ENCODE measurements around the gene TRHDE.
"Not testable (repeated sequence)": the region's sequence is repeated elsewhere in the genome, so short reads cannot be mapped to it uniquely, and the experiment has no call there.

Gene TRHDE

DNA sequence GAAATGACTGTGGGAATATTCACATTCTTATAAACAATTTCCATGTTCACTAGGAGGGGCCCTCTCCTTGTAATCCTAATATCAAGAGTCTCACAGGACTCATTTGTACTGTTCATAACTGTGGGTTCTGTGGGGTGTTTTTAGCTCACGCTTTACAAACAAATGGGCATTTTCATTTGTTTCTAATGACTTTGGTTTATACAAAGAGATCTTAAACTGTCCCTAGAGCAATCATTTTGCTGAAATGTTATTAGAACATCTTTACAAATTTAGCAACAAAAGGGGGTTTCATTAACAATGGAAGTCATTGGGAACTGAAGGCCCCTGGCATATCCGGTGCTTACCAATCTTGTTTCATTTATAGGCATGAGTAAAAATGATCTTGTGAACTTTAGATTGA lies 370.5 kb downstream of the TRHDE start:
- in situ Hi-C loops (cut with HindIII; ENCODE audit: low pct_ligation_motif_present, low pct_unique_long_range_greater_than_20kb, low sequenced_read_pairs): no loop called here
- no peak for DNase-seq

DNA sequence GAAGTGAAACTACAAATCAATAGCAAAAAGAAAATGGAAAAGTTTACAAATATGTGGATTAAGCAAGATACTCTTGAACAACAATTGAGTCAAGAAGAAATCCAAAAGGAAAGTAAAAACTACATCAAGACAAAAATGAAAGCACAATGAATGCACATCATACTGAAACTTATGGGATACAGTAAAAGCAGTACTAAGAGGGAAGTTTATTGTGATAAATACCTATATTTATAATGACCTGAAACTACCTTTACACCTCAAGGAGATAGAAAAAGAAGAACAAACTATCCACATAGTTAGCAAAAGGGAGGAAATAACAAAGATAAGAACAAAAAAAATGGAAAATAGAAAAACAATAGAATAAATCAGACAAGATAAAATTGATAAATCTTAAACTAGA lies 375.0 kb downstream of the TRHDE start:
- no peak for DNase-seq

DNA sequence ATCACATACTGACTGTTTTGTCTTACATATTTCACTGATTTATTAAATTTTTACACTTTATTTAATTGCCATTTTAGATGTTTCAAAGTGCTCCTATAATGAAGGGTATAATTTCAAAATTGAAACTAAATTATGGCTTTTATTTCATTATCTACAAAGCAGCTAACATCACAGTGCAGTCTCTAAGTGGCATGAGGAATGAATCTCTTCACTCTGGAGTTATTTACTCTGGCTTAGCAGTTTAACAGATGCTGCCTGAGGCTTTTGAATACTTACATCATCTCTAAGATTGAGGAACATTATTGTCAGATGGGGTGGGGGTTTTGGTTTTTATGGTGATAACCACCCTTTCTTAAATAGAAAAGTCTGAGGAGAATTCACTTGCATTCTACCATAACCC lies 386.4 kb downstream of the TRHDE start:
- no peak for DNase-seq
- in situ Hi-C loops (cut with HindIII; ENCODE audit: low pct_ligation_motif_present, low pct_unique_long_range_greater_than_20kb, low sequenced_read_pairs): no loop called here

More for the DNA sequence above, 375.0 kb downstream of the TRHDE start:
- in situ Hi-C loops (cut with HindIII; ENCODE audit: low pct_ligation_motif_present, low pct_unique_long_range_greater_than_20kb, low sequenced_read_pairs): no loop called here

DNA sequence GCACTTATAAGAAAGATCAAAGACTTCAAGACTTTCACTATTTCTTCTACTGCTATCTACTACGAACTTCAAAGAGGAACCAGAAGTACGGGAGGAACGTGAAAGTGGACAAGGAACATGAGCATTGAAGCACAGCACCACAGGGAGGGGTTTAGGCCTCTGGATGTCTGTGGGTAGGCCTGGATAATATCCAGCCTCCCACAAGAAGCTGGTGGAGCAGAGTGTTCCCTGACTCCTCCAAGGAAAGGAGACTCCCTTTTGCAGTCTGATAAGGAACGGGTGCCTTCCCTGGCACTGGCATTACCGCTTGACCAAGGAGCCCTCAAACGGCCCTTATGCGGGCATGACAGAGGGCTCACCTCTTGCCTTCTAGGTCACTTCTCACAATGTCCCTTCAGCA lies 388.0 kb downstream of the TRHDE start:
- DNase-seq; in situ Hi-C loops (cut with HindIII; ENCODE audit: low pct_ligation_motif_present, low pct_unique_long_range_greater_than_20kb, low sequenced_read_pairs): not testable (repeated sequence)

DNA sequence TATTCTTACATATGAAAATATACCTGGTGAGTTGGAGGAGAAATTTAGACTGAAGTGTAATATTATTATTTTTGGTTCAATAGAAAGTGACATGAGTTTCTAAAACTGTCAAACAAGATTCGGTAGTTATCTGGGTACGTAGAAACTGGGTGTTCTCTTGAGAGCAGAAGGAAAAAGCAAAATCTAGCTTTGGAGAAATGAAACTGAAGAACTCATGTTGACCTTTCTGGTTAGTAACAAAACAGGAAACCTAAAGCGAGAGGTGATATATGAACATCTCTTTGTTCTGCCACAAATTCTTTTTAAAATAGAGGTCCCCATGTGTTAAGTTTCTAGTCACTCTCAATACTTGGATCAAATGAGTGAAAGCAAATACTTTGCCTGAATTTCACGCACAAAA lies 401.7 kb downstream of the TRHDE start:
- DNase-seq: no peak
- in situ Hi-C loops (cut with HindIII; ENCODE audit: low pct_ligation_motif_present, low pct_unique_long_range_greater_than_20kb, low sequenced_read_pairs): no loop called here

DNA sequence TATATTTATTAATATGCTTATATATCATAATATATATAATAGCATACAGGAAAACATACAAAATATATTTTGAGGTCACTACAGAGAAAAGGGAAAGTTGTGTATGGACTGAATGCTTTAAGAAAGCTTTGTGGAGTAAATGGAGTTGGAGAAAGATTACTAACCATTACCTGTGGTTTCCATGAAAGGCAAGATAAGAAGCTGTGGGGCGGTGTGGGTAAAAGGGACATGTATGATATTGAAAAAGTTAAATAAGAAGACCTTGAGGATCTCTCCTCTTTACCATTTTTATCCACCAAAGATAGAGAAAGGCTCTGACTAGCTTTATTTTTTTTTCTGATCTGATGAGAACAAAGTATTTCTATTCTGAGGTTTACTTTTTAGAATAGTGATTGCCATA lies 404.4 kb downstream of the TRHDE start:
- in situ Hi-C loops (cut with HindIII; ENCODE audit: low pct_ligation_motif_present, low pct_unique_long_range_greater_than_20kb, low sequenced_read_pairs): no loop called here
- DNase-seq: no peak

DNA sequence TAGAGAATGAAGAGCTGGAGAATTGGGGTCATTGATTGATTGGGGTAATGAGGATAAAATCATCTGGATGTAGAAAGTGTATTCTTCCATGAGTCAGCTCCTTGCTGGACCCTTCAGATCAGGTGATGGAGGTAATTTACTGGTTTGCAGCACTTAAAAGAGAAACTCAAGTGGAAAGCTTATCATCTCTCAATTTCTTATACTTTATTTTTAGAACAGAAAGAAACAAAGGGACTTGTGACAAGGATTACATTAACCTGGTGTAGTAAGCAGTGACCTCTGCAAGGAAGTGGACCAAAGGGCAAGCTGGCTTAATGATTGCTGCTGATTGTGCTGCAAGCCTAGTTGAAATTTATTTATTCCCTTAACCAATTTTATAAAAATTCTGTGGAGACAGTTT lies 405.0 kb downstream of the TRHDE start:
- DNase-seq: no peak
- in situ Hi-C loops (cut with HindIII; ENCODE audit: low pct_ligation_motif_present, low pct_unique_long_range_greater_than_20kb, low sequenced_read_pairs): no loop called here

DNA sequence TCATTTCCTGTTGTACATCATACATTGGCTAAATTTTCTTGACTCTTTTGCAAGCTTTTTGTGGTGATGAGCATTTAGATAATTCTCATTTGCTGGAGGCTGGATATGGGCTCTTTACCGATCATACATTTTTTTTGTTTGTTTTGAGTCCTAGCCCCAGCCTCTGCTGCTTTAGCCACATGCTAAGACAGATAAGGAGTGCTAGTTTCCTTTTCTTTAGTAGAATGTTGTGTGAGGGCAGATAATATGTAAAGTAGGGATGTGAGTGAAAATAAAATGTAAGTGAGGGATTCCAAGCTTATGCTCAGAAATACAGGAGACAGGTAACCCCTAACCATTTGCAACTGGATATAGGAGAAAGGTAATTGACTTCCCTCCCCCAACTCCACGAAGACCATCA lies 405.7 kb downstream of the TRHDE start:
- DNase-seq: no peak
- in situ Hi-C loops (cut with HindIII; ENCODE audit: low pct_ligation_motif_present, low pct_unique_long_range_greater_than_20kb, low sequenced_read_pairs): no loop called here

DNA sequence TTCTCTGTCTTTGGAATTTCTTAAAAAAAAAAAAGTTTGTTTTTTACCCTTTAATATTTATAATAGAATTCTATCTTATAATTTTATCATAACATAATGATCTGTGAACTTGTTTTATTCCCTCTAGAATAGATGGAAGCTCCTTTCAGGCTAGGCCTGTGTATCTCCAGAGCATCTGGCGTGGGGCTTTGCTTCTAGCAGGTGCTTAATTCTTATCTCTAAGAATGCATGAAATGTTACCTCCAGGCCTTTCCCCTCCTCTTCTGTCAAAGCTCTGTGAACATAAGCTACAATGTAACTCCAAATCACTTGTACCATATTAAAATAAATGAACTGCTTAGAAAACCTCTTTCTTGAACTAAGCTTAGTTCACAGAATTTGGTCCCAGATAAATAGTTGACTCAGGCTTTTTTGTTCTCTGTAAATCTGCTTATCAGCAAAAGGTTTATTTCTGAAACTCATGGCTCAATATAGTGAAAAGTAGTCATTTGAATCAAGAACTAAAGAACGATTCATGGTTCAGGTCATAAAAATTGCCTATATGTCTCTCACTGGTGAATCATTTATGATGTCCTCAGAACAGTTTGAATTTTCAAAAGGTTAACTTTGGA lies 407.1 kb downstream of the TRHDE start:
- DNase-seq: no peak
- in situ Hi-C loops (cut with HindIII; ENCODE audit: low pct_ligation_motif_present, low pct_unique_long_range_greater_than_20kb, low sequenced_read_pairs): no loop called here

DNA sequence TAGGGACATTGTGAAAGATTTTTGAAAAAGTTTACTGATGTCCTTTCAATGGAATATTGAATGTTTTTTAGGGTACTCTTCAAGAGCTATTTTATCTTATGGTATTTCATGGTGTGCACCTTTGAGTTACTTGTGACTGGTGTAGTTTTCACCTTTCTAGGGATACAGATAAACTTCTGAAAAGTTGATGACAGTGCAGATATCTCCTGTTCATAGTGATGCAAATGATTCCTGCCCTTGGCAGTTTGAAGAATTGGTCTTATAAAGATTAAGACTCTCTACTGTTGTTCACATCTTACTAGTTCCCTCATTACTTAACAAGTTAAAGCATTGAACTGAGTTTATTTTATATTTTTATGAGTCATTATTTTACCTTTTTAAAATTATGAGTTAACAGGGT lies 408.9 kb downstream of the TRHDE start:
- DNase-seq: no peak
- in situ Hi-C loops (cut with HindIII; ENCODE audit: low pct_ligation_motif_present, low pct_unique_long_range_greater_than_20kb, low sequenced_read_pairs): no loop called here

DNA sequence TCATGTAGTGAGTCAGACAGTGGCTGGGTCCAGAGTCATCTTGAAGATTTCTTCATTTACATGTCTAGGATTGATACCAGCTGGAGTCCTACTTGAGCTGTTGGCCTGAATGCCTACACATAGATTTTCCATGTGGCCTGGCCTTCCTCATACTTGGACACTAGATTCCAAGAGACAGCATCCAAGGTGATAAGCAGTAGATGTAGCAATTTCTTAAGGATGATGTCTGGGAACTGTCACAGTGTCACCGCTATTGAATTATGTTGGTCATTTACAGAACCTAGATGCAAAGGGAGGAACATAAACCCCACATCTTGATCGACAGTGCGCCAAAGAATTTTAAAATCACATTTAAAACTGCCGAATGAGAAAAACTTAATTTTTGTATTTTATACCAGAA lies 412.3 kb downstream of the TRHDE start:
- DNase-seq: no peak
- in situ Hi-C loops (cut with HindIII; ENCODE audit: low pct_ligation_motif_present, low pct_unique_long_range_greater_than_20kb, low sequenced_read_pairs): no loop called here

DNA sequence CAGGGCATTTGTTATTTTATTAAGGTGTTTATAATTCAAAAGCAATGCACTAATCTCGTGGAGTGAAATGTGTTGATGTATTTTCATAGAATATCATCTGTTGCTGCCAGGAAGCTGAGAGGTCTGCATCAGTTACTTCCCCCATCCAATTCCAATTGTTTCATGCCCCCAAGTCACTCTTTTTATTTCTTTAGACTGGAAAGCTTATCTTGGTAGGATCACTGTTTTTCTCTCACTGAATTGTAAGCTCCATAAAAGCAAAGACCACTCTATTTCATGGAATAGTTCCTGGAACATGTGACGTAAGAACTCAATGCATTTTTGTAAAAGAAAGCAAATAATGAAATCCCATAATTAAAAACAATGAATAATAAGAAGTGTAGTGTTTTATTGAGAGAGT lies 420.2 kb downstream of the TRHDE start:
- DNase-seq: no peak
- in situ Hi-C loops (cut with HindIII; ENCODE audit: low pct_ligation_motif_present, low pct_unique_long_range_greater_than_20kb, low sequenced_read_pairs): no loop called here

DNA sequence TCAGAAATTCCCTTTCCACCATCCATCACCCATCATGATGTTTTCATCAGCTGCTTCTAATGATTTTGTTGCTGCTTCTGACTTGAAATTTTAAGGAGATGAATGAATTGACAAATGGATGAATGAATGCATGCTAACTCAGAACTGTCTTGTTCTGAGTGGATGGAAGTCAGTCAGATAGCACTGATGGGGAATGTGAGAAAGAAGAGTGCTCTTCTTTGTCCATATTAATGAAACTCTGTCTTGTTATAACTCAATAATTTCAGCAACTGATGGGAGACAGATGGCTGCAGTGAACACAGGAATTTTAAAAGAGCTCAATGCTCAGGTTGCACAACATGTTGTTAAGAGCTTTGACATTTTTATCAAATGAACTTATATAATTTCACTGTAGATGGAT lies 422.0 kb downstream of the TRHDE start:
- DNase-seq: no peak
- in situ Hi-C loops (cut with HindIII; ENCODE audit: low pct_ligation_motif_present, low pct_unique_long_range_greater_than_20kb, low sequenced_read_pairs): no loop called here

DNA sequence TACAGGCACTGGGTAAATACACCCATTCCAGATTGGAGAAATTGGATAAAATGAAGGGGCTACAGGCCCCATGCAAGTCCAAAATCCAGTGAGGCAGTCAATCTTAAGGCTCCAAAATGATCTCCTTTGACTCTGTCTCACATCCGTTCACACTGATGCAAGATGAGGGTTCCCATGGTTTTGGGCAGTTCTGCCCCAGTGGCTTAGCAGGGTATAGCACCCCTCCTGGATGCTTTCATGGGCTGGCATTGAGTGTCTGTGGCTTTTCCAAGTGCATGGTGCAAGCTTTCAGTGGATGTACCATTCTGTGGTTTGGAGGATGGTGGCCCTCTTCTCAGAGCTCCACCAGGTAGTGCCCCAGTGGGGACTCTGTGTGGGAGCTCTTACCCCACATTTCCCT lies 427.2 kb downstream of the TRHDE start:
- no peak for DNase-seq
- in situ Hi-C loops (cut with HindIII; ENCODE audit: low pct_ligation_motif_present, low pct_unique_long_range_greater_than_20kb, low sequenced_read_pairs): no loop called here

DNA sequence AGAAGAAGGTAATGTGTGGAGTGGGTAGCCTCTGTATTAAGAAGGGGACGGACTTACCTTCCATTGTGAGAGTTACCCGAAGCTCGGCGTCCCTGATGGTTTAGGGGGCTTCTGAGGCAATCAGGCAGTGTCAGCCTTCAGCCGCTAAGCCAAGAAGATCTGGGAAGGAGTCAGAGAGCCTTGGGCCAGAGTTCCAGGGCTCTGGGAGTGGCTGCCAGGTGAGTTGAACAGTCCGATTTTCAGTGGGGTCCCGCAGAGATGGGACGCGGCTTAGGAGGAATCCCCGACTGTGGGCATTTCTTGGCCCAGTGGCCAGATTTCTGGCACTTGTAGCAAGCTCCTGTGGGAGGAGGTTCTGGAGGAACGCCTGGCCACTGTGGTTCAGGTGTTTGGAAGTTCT lies 439.9 kb downstream of the TRHDE start:
- in situ Hi-C loops (cut with HindIII; ENCODE audit: low pct_ligation_motif_present, low pct_unique_long_range_greater_than_20kb, low sequenced_read_pairs); DNase-seq: not testable (repeated sequence)

DNA sequence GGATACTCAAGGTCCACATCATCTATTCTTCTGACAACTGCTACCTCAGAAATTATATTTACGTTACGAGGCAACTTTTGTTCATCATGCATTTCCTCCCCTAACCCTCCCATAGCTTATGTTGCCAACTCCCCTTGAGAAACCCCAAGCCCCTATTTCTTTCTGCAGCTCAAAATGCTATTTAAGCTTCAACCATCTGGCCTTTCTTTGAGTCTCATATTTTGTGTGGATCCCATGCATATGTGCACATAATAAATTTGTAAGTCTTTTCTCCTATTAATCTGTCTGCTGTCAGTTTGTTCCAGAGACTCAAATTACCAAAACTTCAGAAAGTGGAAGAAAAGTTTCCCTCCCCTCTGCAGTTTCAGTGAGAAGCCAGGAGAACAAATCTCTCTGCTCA lies 444.1 kb downstream of the TRHDE start:
- DNase-seq: no peak
- in situ Hi-C loops (cut with HindIII; ENCODE audit: low pct_ligation_motif_present, low pct_unique_long_range_greater_than_20kb, low sequenced_read_pairs): no loop called here

DNA sequence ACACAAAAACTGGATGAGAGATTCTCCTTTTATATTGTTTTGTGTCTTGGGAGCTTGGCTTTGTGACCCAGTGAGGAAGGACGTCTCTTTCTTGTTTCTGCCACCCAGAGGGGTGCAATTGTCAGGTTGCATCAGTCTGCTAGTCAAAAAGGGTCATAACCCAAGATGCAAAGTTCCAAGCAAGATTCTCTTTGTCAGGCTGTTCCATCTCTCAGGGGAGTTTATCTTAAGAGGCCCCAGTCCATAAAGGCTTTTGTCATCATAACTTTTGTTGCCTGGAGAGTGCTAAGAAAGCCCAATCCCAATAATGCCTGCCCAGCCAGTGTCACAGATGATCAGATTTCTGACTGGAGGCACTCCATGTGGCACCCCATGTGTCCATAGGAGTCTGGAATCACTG lies 444.9 kb downstream of the TRHDE start:
- DNase-seq: no peak
- in situ Hi-C loops (cut with HindIII; ENCODE audit: low pct_ligation_motif_present, low pct_unique_long_range_greater_than_20kb, low sequenced_read_pairs): no loop called here
